Activated T-helper 17 cell treated with anti-CD3 and anti-CD28 coated beads, Interleukin-2, amount 50 U/mL, for 72 hours (primary cell): ENCODE data around the gene CSN2. TPM values are rescaled to one million over a fixed set of nuclear protein-coding genes. Genes with fewer than 3 reads are reported as not detected.
"Not testable (repeated sequence)": the region's sequence is repeated elsewhere in the genome, so short reads cannot be mapped to it uniquely, and the experiment has no call there.

Experiments used
- ATAC-seq: fragments of 150-1000 bp; cut with Tn5 transposase; replicated peaks from 2 replicates; pipeline ENCODE4 v1.10.0; 2021; ENCODE audit warnings: mild to moderate bottlenecking, moderate library complexity
- H3K27ac Mint-ChIP-seq: one replicate; pipeline ENCODE4 v1.8.0; 2022; ENCODE audit warnings: mixed read lengths
- H3K27me3 Mint-ChIP-seq: one replicate; pipeline ENCODE4 v1.8.0; 2022; ENCODE audit warnings: mixed read lengths
- H3K36me3 Mint-ChIP-seq: one replicate; pipeline ENCODE4 v1.8.0; 2022; ENCODE audit warnings: low read depth, mild to moderate bottlenecking, mixed read lengths
- H3K4me1 Mint-ChIP-seq: one replicate; pipeline ENCODE4 v1.8.0; 2022; ENCODE audit warnings: mixed read lengths
- H3K4me3 Mint-ChIP-seq: one replicate; pipeline ENCODE4 v1.8.0; 2022; ENCODE audit warnings: mild to moderate bottlenecking, mixed read lengths
- H3K9me3 Mint-ChIP-seq: one replicate; pipeline ENCODE4 v1.8.0; 2022; ENCODE audit warnings: mixed read lengths
- total RNA-seq, 2 donors: library from RNA; stranded (reverse); gene quantifications; one replicate each; pipeline ENCODE4 v1.2.3, GENCODE V29; 2022

The CSN2 gene
- total RNA-seq, 2 donors from 2014 or later: not detected

- Mint-ChIP-seq H3K36me3 (no peaks in the 10 kb centered on the region), H3K4me1 (no peaks in the 10 kb centered on the region), H3K4me3 (no peak overlapping the region), H3K27ac (no peak overlapping the region), H3K27me3 (no peaks in the 10 kb centered on the region), H3K9me3 (no peaks in the 10 kb centered on the region)
- ATAC-seq: no peak
These were observed 31.4 kb downstream of the CSN2 start for GRCh38 chr4:69934150-69934549.

- Mint-ChIP-seq H3K4me3 (no peak within 1 kb of the TSS), H3K36me3 (no peaks in the 10 kb centered on the region), H3K9me3 (no peaks in the 10 kb centered on the region), H3K27ac (no peak within 1 kb of the TSS), H3K27me3 (no peaks in the 10 kb centered on the region), H3K4me1 (no peaks in the 10 kb centered on the region)
- ATAC-seq: no peak
These were observed 34.8 kb downstream of the CSN2 start, which contains the start of gene CSN1S1 for GRCh38 chr4:69930768-69931167. CSN1S1 (plus strand) TSS chr4:69931068; CDS start chr4:69932556, 1,488 bp downstream.

- not testable (repeated sequence) for ATAC-seq, H3K4me3 Mint-ChIP-seq, H3K27me3 Mint-ChIP-seq, H3K9me3 Mint-ChIP-seq, H3K36me3 Mint-ChIP-seq, H3K27ac Mint-ChIP-seq, H3K4me1 Mint-ChIP-seq
These were observed 41.6 kb downstream of the CSN2 start for GRCh38 chr4:69923782-69924410.

GRCh38 chr4:69920874-69921273 is 44.7 kb downstream of the CSN2 start:
- no peak for ATAC-seq
- Mint-ChIP-seq H3K9me3 (no peaks in the 10 kb centered on the region), H3K27ac (no peak overlapping the region), H3K36me3 (no peaks in the 10 kb centered on the region), H3K4me3 (no peak overlapping the region), H3K4me1 (no peaks in the 10 kb centered on the region), H3K27me3 (no peaks in the 10 kb centered on the region)

DNA sequence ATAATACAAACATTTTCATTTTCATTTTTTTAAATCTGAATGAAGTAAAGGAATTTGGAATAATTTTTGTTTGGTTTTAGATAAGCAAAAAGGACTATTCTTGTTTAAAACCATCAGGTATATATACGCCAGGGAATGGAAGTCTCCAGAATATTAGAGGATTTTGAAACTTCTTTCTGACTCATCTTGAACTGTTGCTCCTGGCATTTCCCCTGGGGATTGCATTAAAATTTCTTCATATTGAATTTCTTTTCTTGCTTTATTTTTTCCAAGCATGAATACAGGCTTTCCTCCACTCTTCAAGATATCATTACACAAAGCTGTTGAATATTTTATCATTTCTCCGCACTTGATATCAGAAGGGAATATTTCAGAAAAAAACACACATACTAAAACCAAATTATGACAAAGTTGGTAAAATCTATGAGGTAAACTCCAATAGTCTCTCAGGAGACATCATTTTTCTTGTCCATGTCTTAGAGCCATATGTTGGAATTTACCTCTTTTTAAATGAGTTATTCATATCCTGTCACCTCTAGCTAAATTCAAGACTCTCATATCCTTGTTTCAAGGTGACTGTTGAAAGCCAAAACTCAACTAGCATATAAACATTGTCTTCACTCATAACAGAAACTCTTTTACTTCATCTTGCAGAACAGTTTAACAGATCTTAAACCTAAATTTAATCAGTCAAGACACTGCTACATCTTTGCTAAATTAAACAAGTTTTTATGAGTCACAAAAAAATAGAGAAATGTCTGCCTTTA is 55.3 kb downstream of the CSN2 start:
- Mint-ChIP-seq H3K27me3 (no peaks in the 10 kb centered on the region), H3K9me3 (no peaks in the 10 kb centered on the region), H3K27ac (no peak overlapping the region), H3K4me3 (no peak overlapping the region), H3K4me1 (no peaks in the 10 kb centered on the region), H3K36me3 (no peaks in the 10 kb centered on the region)
- no peak for ATAC-seq

DNA sequence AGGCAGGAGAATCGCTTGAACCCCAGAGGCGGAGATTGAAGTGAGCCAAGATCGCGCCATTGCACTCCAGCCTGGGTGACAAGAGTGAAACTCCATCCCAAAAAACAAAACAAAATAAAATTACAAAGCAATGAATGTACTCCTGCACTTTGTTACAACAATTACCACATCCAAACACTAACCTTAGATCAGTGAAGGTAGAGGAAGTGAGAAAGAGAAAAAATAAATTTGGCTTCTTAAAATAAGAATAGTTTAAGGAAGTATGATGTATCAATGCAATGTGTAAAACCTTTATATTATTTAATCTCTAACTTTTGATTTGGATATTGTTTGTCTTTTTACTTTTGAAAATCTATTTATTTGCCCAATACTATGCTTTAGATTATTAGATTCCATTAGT is 56.3 kb downstream of the CSN2 start:
- no peaks in the 10 kb centered on the region for H3K9me3 Mint-ChIP-seq
- H3K27ac Mint-ChIP-seq: no peak overlapping the region

DNA sequence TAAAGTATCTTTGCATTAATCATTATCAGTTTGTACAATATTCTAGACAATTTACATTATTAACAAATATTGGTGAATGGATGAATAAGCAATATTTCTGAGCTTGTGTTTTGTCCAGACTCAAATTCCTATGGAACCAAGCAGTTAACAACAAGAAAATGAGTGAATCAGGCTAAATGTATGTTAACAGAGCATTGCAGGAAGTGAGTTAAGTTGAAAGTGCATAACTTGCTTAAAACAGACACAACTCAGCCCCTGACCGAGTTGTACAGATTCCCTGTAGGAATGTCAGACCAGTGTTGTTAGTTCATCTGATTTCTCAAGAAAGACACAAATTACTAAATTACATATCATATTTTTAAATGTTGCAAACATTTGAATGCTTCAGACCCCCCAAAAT is 58.4 kb downstream of the CSN2 start:
- H3K4me3 Mint-ChIP-seq: no peak overlapping the region
- no peak for ATAC-seq
- no peaks in the 10 kb centered on the region for H3K9me3 Mint-ChIP-seq
- H3K36me3 Mint-ChIP-seq: no peaks in the 10 kb centered on the region
- no peak overlapping the region for H3K27ac Mint-ChIP-seq
- H3K4me1 Mint-ChIP-seq: no peaks in the 10 kb centered on the region
- peaks cover 3% of the 10 kb centered on the region for H3K27me3 Mint-ChIP-seq

More for the DNA sequence above, 56.3 kb downstream of the CSN2 start:
- Mint-ChIP-seq H3K36me3 (no peaks in the 10 kb centered on the region), H3K4me1 (no peaks in the 10 kb centered on the region), H3K4me3 (no peak overlapping the region), H3K27me3 (no peaks in the 10 kb centered on the region)
- no peak for ATAC-seq

Other genes with a start within 250 kb of the CSN2 start
- gene SULT1B1, start 205.1 kb downstream of the CSN2 start, total RNA-seq: under 1 TPM; 0.45 to 0.52 TPM
- gene SULT1E1, start 105.6 kb downstream of the CSN2 start, total RNA-seq: not detected
- not detected for gene CSN1S1, start 34.7 kb downstream of the CSN2 start, total RNA-seq
- not detected for gene STATH, start 30.2 kb upstream of the CSN2 start, total RNA-seq
- gene HTN3, start 62.7 kb upstream of the CSN2 start, total RNA-seq: not detected
- not detected for gene HTN1, start 84.7 kb upstream of the CSN2 start, total RNA-seq
- not detected for gene PRR27, start 188.5 kb upstream of the CSN2 start, total RNA-seq
- gene ODAM, start 230.0 kb upstream of the CSN2 start, total RNA-seq: not detected